Measurements from ENCODE around the gene NCCRP1.
"Not testable (repeated sequence)": the region's sequence is repeated elsewhere in the genome, so short reads cannot be mapped to it uniquely, and the experiment has no call there.

Gene NCCRP1

DNA sequence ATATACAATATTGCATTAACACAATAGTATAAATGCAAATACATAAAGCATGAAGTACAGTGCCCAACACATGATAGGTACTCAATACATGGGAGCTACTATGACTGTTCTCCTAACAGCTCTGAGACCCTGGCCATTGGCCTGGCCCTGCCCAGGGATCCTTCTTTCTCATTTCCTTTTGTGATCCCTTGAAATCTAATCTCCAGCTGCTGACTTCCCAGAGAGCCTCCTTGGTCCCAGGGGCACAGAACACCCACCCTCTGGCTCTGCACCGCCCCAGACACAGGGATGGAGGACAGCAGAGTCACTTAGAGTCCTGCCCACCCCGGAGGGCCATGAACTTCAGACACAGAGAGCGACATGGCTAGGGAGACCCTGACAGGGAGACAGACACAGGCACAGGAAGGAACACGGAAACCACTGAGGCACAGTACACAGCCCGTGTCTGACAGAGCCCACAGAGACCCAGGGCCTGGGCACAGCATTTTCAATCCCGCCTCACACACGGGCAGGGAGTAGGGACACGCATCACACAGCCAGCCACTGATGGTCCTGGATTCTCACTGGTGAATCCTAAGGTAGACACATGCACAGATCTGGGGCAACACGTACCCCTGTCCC, 11.5 kb downstream of the NCCRP1 start:
- TF ChIP-seq, protein P1, sequence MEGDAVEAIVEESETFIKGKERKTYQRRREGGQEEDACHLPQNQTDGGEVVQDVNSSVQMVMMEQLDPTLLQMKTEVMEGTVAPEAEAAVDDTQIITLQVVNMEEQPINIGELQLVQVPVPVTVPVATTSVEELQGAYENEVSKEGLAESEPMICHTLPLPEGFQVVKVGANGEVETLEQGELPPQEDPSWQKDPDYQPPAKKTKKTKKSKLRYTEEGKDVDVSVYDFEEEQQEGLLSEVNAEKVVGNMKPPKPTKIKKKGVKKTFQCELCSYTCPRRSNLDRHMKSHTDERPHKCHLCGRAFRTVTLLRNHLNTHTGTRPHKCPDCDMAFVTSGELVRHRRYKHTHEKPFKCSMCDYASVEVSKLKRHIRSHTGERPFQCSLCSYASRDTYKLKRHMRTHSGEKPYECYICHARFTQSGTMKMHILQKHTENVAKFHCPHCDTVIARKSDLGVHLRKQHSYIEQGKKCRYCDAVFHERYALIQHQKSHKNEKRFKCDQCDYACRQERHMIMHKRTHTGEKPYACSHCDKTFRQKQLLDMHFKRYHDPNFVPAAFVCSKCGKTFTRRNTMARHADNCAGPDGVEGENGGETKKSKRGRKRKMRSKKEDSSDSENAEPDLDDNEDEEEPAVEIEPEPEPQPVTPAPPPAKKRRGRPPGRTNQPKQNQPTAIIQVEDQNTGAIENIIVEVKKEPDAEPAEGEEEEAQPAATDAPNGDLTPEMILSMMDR (IDR thresholded peaks at IDR 0.05; ENCODE audit: low read depth, low read length): no peak
- no peak for DNase-seq
- Histone ChIP-seq H3K4me3 (ENCODE audit: low read depth, low read length) (no peak overlapping the region), H3K9me3 (ENCODE audit: severe bottlenecking) (no peaks in the 10 kb centered on the region), H3K36me3 (no peaks in the 10 kb centered on the region), H3K27ac (no peak overlapping the region), H3K27me3 (ENCODE audit: insufficient read depth, low read depth, severe bottlenecking) (no peaks in the 10 kb centered on the region)

DNA sequence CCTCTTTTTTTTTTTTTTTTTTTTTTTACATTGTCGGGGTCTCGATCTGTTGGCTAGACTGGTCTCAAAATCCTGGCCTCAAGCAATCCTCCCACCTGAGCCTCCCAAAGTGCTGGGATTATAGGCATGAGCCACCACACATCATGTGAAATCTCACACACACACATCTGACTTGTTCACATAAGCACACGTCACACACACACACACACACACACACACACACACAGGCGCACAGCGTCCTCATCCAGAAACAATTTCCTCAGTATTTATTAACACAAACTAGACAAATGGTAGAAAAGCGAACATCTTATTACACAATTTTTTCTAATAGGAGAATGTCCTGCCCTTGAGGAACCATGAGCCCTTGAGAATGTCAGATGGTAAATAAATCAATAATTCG, 12.4 kb downstream of the NCCRP1 start:
- TF ChIP-seq, protein P1 (IDR thresholded peaks at IDR 0.05; ENCODE audit: low read depth, low read length): no peak
- H3K36me3 ChIP-seq: no peaks in the 10 kb centered on the region
- H3K27me3 ChIP-seq (ENCODE audit: insufficient read depth, low read depth, severe bottlenecking): no peaks in the 10 kb centered on the region
- no peak overlapping the region for H3K27ac ChIP-seq
- DNase-seq: no peak
- H3K9me3 ChIP-seq (ENCODE audit: severe bottlenecking): no peaks in the 10 kb centered on the region
- H3K4me3 ChIP-seq (ENCODE audit: low read depth, low read length): no peak overlapping the region

DNA sequence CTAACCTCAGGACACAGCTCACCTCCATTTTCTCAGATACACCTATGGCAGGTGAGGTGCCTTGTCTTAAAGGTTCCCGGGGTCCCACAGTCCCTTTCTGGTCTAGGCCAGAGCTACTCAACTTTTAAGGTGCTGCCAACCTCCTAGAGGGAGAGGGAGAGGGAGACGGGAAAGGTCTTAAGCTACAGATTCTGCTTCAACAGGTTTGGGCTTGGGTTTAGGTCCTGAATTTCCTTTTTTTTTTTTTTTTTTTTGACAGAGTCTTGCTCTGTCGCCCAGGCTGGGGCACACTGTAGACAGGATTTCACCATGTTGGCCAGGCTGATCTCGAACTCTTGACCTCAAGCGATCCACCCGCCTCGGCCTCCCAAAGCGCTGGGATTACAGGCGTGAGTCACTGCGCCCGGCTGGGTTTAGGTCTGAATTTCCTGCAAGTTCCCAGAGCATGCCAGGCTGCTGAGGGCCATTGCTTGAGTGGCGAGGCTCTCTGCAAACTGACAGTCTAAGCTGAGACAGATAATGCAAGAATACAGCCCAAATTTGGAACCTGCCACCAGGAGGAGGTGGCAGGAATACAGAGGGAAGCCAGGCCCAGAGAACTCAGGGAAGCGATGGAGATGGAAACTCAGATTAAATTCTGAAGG, 15.1 kb downstream of the NCCRP1 start:
- Histone ChIP-seq H3K27ac (no peak overlapping the region), H3K36me3 (no peaks in the 10 kb centered on the region), H3K27me3 (ENCODE audit: insufficient read depth, low read depth, severe bottlenecking) (no peaks in the 10 kb centered on the region), H3K4me3 (ENCODE audit: low read depth, low read length) (no peak overlapping the region), H3K9me3 (ENCODE audit: severe bottlenecking) (peaks cover 7% of the 10 kb centered on the region)
- TF ChIP-seq, protein P1 (IDR thresholded peaks at IDR 0.05; ENCODE audit: low read depth, low read length): no peak
- DNase-seq: peak; percentile 22

DNA sequence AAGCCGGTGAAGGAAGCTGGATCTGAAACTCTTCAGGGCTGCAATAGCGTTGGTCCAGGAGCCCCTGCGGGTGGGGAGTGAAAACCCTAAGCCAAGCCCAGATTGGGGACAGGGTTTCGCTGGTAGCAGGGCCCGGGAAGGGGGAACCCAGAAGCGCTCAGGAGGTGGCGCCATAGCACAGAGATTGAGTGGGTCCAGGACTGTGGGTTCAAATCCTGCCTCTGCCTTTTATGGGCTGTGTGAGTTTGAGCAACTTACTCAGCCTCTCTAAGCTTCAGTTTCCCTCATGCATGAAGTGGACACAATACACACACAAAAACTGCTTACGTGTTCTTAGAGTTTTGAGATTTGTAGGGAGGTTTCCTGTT, 15.6 kb downstream of the NCCRP1 start:
- no peak overlapping the region for H3K4me3 ChIP-seq (ENCODE audit: low read depth, low read length)
- H3K27me3 ChIP-seq (ENCODE audit: insufficient read depth, low read depth, severe bottlenecking): no peaks in the 10 kb centered on the region
- peak; percentile 68 for DNase-seq
- H3K9me3 ChIP-seq (ENCODE audit: severe bottlenecking): peaks cover 7% of the 10 kb centered on the region
- H3K27ac ChIP-seq: no peak overlapping the region
- no peaks in the 10 kb centered on the region for H3K36me3 ChIP-seq
- TF ChIP-seq, protein P1 (IDR thresholded peaks at IDR 0.05; ENCODE audit: low read depth, low read length): peak; percentile 79

DNA sequence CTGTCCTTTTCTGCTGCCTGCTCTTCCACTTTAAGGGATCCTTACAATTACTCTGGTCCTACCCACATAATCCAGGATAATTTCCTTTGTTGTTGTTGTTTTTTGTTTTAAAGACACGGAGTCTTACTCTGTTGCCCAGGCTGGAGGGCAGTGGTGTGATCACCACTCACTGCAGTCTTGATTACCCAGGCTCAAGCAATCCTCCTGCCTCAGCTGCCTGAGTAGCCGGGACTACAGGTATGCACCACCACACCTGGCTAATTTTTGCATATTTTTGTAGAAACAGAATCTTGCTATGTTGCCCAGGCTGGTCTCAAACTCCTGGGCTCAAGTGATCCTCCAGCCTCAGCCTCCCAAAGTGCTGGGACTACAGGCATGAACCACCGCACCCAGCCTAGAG, 18.6 kb downstream of the NCCRP1 start:
- not testable (repeated sequence) for H3K9me3 ChIP-seq (ENCODE audit: severe bottlenecking); H3K4me3 ChIP-seq (ENCODE audit: low read depth, low read length); DNase-seq; H3K27ac ChIP-seq; H3K27me3 ChIP-seq (ENCODE audit: insufficient read depth, low read depth, severe bottlenecking); H3K36me3 ChIP-seq

DNA sequence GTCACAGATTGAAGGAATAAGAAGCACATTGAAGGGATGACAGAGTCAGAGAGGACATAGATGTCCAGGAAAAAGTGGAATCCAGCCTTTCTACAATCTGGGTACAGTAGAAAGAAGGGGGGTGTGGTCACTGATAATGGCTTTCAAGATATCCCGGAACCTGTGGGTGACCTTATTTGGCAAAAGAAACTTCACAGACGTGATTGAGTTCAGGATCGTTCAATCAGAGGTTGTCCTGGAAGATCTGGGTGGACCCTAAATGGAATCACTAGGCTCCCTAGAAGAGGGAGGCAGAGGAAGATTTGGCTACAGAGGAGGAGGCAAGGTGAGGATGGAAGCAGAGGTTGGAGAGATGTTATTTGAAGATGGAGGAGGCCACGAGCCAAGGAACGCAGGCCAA, 20.3 kb downstream of the NCCRP1 start:
- H3K27me3 ChIP-seq (ENCODE audit: insufficient read depth, low read depth, severe bottlenecking): no peaks in the 10 kb centered on the region
- no peak overlapping the region for H3K4me3 ChIP-seq (ENCODE audit: low read depth, low read length)
- TF ChIP-seq, protein P1 (IDR thresholded peaks at IDR 0.05; ENCODE audit: low read depth, low read length): no peak
- H3K9me3 ChIP-seq (ENCODE audit: severe bottlenecking): peaks cover 7% of the 10 kb centered on the region
- no peak overlapping the region for H3K27ac ChIP-seq
- DNase-seq: no peak
- H3K36me3 ChIP-seq: no peaks in the 10 kb centered on the region
